Medulla oblongata (tissue), 1 donor: Measurements from ENCODE around the gene ITPR2.

Experiments used
- DNase-seq: peaks from one replicate; pipeline ENCODE4 v3.0.0-alpha.2; 2015; ENCODE audit errors: extremely low spot score

The ITPR2 gene

DNA sequence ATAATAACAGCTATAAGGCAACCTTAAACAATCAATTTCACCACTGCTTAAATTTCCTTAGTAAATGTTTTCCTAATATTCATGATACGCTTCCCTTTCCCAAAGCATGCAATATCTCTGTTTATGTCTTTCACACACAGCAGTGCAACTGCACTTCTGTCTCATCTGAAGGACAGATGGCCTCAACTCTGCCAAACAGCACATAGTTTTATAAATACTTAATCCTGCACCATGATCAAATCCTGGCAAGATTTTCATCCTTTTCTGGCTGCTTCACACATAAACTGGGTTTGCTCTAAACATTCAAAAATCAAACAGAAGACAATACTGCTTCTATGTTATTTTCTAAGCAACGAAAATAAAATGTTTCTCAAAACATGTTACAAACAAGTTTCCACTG, 266.3 kb downstream of the ITPR2 start:
- DNase-seq, result no peak

DNA sequence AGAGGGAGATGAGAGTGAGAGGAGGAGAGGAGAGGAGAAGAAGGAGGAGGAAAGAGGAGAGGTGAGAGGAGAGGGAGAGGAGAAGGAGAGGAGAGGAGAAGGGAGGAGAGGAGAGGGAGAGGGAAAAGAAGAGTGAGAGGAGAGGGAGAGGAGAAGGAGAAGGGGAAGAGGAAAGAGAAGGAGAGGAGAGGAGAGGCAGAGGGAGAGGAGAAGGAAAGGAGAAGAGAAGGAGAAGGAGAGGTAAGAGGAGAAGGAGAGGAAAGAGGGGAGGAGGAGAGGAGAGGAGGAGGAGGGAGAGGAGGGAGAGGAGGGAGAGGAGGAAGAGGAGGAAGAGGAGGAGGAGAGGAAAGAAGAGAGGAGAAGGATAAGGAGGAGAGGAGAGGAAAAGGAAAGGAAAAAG, 266.8 kb downstream of the ITPR2 start:
- no peak for DNase-seq

DNA sequence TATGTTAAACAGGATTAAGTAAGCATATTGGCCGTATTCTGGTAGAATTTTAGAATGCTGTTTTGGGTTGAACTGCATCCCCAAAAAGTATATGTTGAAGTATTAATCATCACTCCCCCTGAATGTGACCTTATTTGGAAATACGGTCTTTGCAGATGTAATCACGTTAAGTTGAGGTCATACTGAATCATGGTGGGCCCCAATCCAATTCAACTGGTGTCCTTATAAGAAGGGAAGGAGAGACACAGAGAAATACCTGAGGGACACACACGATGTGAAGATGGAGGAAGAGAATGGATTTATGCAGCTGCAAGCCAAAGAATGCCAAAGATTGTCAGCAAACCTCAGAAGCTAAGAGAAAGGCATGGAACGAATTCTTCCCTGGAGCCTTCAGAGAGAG, 268.6 kb downstream of the ITPR2 start:
- DNase-seq, result no peak

DNA sequence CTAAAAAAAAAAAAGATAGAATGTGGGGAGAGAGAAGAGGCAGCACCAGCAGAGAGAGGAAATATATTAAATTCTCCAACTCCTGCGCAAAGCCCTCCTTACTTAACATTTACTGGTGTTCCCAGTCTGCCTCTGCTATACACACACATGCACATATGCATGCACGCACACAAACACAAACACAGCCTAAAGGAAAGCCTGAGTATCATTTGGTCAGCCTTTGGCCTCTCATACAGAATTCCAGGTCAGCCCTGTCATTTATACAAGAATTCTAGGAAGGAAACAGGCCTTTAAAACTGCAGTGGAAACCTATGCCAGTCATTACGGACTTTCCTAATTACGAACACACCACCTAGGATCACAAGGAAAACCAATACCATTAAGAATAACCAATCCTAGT, 269.4 kb downstream of the ITPR2 start:
- DNase-seq, result no peak

DNA sequence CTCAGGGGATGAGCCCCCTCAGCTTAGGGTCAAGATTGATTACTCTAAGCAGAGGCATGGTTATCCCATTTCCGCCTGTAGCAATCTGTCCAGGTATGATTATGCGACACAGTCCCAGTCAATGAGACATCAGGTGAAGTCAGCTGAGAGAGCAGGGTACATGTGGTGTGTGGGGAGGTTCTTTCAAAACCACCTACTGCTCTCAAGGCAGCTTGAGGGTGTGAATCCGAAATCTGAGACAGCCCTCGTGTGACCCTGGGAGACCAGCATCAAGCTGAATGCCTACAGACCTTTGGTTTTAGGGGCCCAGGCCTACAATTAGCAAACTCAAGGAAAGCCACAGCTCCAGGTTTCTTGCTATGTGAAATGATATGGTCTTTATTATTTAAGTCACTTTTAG, 275.7 kb downstream of the ITPR2 start:
- no peak for DNase-seq

DNA sequence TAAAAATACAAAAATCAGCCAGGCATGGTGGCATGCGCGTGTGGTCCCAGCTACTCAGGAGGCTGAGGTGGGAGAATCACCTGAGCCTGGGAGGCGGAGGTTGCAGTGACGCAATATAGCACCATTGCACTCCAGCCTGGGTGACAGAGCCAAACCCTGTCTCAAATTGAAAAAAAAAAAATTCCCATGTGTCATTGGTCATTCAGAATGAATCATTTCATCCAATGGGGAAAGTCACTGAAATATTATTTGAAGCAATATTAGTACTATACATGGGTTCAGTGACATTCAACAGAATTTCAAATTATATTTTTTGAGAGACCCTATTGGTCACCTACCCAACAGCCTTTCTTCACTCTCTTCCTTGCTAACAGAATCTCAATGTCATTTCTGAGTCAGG, 276.1 kb downstream of the ITPR2 start:
- DNase-seq, result no peak

DNA sequence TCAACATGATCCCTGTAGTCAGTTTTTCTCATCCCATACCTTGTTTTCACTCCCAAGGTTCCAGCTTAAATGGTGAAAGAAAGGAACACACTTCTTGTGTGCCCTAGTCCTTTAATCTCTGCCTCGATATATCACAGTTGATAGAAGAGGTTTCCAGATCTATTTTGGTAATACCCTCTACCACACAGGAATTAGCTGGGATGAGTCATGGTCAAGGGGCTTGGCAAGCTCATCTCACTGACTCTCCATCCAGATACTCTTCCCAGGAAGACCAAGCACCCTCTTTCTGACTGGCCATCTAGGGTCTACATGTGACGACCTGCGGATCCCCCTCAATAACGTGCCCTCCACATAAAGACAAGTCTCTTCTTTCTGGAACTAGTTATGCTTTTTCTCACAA, 277.9 kb downstream of the ITPR2 start:
- no peak for DNase-seq

DNA sequence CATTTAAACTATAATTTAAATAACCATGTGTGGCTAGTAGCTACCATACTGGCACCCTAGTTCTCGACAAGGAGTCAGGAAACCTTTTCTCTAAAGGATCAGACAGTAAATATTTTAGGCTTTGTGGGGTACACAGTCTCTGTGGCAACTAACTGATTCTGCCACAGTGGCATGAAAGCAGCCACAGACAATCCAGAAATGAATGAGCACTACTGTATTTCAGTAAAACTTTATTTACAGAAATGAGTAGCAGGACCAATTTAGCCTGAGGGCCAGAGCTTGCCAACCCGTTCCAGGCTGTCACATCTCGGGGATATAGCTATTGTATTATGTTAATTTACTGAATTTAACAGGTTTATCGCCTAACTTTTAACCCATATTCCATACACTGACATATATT, 278.7 kb downstream of the ITPR2 start:
- no peak for DNase-seq

DNA sequence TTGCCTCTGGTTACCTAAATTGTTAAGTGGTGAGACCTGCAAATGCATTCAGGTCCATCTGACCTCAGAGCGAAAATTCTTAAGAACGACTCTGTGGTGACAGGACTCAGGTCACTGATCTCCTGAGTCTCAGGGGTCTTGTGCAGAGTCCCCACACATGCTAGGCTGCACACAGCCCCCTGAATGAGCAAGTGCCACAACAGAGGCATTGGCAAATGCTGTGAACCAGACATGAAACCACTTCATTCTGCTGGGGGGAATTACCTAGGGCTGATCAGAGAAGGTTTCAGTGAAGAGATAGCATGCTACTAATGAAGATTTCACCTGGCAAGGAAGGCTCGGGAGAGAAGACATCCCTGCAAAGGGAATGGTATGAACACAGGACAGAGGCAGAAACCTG, 281.6 kb downstream of the ITPR2 start:
- no peak for DNase-seq

DNA sequence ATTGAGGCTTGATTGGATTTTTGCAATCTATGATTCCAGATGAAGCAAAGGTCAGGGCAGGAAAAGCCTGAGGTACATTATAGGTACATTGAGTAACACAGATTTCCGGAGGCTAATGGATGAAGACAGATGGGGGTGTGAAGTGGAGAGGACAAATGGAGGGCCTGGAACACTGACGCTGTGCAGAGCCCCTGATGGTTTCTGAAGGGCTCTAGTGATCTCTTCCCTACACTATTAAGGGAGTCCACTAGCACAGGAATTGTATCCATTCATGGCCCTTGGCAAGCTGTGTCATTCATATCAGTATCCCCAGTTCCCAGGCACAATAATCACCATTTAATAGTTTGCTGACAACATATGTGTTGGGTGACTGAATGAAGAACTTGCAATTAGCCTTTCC, 284.8 kb downstream of the ITPR2 start:
- DNase-seq, result no peak

DNA sequence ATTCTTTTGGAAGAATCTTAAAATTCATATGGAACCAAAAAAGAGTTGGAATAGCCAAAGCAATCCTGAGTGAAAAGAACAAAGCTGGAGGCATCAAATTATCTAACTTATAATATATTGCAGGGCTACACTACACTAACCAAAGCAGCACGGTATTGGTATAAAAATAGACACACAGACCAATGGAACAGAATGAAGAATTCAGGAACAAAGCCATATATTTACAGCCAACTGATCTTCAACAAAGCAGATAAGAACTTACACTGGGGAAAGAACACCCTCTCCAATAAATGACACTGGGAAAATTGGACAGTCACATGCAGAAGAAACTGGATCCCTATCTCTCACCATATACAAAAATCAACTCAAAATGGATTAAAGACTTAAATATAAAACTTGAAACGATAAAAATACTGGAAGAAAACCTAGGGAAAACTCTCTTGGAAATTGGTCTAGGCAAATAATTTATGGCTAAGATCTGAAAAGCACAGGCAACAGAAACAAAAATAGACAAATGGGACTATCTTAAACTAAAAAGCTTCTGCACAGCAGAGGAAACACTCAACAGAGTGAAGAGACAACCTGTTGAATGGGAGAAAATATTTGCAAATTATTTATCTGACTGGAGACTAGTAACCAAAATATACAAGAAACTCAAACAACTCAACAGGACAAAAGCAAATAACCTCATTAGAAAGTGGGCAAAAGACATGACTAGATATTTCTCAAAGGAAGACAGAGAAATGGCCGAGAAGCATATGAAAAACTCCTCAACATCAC, 286.3 kb downstream of the ITPR2 start:
- DNase-seq, result no peak

DNA sequence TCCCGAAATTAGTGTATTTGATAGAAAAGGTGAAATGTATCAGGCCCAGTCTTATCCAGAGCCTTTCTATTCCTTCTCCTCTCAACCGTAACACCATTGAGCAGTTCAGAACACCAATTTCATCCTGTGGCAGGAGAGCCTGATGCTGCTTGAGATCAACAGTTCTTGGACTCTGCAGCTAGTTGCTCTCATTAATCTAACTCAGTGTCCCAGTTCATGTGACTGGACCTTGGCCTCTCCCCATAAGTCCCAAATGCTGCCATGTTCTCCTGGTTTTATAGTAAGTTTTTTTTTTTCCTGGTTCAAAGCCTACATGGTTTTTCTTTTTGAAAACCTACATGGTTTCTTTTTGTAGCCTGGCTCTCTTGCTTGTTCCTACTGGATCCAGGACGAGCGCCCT, 293.9 kb downstream of the ITPR2 start:
- no peak for DNase-seq

DNA sequence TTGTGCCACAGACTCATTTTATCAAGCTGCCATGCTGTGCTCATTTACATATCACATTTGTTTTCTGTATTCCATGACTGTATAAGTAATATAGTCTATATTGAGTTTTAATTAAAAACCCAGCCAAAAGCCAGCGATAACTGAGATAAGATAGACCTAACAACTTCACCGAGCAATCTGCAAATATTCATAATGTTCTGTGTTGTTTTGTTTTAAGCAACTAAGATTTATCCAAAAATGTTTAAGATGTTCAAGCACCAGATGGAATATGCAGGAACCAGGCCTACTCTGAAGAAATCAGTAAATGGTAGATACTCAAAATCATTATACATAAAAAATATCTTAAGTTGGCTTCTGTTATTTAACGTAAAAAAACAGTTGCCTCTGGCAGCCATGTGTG, 295.3 kb downstream of the ITPR2 start:
- no peak for DNase-seq

DNA sequence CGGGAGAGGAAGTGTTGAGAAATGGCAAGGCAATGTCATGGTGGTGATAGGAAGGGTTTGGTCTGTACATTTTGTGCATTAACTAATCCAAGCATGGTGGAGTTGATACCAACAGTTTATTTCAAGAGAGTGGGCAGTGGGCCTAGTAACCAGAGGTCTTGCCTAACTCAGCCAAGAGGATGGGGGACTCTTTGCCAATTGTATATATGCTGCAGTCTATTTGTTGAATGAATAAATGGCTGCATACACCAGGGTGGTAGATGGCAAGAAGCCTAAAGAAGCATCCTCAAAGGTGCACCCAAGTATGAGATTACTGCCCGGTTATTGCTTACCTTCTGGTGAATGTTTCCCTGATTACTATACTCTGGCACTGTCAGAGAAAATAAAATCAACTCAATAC, 295.9 kb downstream of the ITPR2 start:
- no peak for DNase-seq

DNA sequence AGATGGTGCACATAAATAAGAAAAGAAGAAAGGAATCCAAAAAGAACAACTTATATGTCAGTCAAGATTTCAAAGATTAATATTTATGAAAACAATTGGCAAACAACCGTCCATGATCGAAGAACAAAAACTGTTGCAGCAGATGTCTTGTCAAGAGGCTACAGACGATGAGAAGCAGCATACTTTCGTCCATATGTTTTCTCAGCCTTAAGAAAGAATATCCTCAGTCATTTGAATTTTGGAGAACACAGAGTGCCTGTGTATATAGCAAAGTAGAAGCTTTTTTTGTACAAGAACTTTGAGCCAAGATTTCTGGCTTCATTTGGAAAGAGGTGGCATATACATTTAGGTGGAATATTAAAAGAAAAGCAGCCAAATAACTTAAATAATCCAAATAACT, 297.2 kb downstream of the ITPR2 start:
- DNase-seq, result no peak

DNA sequence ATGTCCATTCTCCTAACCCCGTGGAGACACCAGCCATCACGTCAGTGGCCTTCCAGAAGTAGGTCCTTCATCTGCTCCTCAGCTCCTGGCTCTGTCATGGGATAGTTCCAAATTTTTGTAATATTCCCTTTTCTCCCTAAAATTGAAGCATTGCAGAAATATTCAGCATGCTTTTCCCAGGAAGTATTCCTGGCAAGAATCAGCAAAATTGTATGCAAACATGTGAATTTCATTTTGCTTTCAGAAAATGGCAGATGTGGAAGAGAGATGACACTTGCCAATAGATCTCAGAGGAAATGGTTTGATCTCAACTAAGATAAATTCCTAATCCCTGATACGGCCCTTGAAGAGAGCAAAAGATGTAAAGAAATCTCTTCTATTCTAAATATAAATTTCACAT, 298.9 kb downstream of the ITPR2 start:
- no peak for DNase-seq

DNA sequence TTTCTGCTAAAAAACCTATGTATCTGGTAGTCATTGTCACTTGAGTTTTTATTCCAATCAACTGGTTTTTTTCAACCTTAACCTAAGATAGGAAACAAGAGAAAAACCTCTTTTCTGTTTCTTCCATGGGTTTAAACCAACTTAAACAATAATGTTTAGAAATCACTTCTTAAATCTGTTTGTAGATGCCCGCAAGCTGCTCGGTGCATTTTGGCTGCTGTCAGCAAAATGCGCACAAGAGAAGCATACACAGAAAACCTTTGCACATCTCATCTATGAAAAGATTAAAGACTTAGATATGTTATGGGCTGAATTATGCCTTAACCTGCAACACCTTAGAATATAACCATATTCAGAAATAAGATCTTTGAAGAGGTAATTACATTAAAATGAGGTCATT, 299.8 kb downstream of the ITPR2 start:
- DNase-seq, result no peak

DNA sequence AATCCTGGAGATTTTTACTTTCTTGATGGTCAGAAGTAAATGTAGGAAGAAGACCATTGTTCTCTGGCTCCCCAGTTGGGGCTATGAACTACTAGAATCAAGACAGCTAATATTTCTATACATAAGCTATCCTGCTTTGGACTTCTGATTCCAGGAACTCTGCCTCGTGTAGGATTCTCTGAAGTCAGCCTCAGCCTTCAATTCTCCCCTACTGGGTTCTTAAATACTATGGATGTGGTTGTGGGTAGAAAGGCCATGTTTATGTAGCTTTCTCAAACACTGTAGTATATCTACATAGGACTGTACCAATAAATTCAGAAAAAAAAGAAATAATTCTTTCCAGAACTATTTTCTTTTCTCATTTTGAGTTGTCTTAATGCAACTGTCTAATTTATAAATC, 302.5 kb downstream of the ITPR2 start:
- no peak for DNase-seq

DNA sequence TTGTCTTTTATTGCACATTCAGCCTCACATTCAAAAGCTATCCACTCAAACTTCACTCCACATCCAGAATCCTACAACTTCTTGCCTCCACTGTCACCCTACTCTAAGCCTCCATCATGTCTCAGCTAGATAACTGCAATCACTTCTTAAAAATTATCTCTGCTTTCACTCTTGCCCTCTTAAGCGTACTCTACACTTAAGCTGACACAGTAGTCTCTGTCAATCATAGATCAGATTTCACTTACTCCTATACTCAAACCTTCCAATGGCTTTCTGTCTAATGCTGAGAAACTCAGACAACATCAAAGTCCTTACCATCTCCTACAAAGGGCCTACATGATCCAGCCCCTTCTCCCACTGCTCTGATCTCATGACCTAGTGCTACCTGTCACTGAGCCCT, 304.1 kb downstream of the ITPR2 start:
- DNase-seq, result no peak

DNA sequence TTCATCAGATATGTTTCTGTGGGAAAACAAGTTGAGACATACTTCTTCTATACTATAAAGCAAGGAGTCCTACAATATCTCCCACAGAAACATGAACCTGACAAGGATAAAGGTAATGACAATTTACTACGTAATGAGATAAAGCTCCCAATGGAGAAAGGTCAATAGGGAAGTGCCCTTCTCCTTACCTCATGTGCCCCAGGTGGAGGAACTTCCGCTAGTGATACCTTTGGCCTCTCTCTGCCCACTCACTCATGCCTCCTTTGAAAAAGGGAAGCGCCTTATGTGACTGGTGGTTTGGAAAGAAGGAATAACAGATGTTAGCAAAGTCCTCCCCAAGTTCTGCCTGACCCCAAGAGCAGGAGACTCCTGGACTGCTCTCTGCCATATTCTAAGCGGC, 305.3 kb downstream of the ITPR2 start:
- DNase-seq, result no peak

DNA sequence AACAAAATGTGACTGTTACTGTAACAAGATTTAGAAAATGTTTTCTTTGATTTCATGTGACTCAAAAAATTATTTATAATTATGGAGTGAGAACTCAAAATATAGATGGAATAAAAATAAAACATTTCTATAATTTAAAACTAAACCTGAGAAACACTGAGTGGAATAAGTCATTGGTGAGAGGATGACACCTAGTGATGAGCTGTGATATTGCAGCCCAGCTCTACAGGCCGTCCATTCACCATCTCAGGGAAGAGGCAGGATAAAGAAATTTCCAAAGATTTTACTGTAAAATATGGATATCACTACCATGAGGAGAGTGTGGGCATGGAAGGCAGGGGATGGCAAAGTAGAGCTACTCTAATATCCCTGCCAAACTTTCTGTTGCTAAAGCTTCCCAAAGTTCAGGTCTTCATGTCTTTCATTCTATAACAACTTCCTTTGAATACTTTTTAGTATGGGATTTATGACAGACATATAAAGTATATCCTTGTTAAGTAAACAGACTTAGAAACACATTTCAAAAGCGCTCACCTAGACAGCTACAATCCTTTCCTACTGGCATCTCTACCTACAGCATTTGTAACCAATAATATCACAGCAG, 308.0 kb downstream of the ITPR2 start:
- DNase-seq, result no peak

DNA sequence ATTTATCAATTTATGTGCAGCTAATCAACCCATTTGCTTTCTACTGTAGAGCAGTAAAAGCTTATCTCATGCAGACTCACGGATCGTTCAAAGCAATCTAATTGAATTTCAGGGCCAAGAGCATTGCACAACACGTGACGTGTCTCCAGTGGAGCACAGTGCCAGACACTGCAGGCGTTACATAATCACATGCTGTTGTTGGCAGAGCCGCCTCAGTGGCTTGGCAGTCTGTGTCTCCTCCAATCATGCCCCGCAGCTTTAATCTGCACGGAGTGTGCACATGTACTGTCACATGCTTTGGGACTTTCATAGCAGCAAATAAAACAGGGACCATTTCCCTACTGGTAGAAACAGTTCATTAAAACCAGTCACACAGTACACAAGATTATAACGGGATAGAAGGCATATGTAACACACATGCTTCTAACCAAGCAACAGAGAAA, 309.3 kb downstream of the ITPR2 start:
- peak; percentile 95 for DNase-seq

DNA sequence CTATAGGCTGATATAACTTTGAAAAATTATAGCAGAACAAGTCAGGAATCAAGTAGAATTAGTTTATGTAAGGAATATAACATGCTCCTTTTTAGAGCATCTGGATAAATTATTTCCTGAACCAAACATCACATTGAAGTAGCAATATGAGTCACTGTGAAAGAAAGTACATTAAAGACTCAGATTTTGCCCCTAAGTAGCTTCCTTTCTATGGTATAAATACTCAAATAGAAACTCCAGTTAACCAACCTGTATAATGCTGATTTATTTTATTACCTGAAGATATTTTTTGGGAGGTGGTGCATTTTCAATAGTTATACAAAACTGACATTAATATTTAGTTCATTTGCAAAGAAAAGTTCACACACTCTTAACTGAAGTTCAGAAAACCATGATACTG, 312.1 kb downstream of the ITPR2 start:
- DNase-seq, result no peak

DNA sequence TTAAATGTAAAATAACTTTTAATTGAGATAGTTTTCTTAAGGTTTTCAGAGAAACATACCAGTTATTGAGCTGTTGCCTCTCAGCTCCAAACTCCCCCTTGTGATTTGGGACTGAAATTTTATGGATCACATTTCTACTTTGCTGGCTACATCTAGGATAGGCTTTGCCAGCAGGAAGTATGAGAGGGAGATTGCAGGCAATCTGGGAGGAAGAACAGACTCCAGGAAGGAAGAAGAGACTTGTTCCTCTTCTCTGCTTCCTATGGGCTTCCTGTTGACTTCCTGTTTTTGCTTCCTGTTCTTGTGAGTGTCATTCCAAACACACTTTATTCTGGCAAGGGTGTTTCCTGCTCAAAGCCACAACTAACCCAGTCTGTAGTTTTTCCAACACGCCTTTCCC, 312.9 kb downstream of the ITPR2 start:
- DNase-seq, result no peak
